K562 (cell line): ENCODE results near the gene SAP130. TPM values are rescaled to one million over a fixed set of nuclear protein-coding genes. Genes with fewer than 3 reads are reported as not detected.
A peak's percentile ranks its signal among the peaks of the same experiment; 100 is the strongest.

Experiments used
- AFF4 ChIP-seq: sonication (generic); formaldehyde crosslinking; IDR thresholded peaks from 2 replicates; pipeline ENCODE4 v1.8.0; 2023; ENCODE audit warnings: mild to moderate bottlenecking, missing genetic modification reagents
- CCNT2 ChIP-seq: IDR thresholded peaks from 2 replicates; pipeline ENCODE4 v1.6.1; 2011; ENCODE audit warnings: borderline replicate concordance, low read depth, mild to moderate bottlenecking, moderate library complexity, mixed read lengths, low read length; ENCODE audit not compliant: insufficient read length; ENCODE audit errors: extremely low read depth
- DPF2 ChIP-seq: fragments of 450-650 bp; IDR thresholded peaks from 2 replicates; pipeline ENCODE4 v1.6.1; 2016
- ELF1 ChIP-seq: fragments of 200-800 bp; sonication (Bioruptor generic); IDR thresholded peaks from 2 replicates; pipeline ENCODE4 v1.6.1; 2016; ENCODE audit warnings: missing genetic modification characterization, missing compliant biosample characterization
- ETV1 ChIP-seq: fragments of 450-650 bp; conservative IDR thresholded peaks from 2 replicates; pipeline ENCODE4 v1.6.1; 2016; ENCODE audit warnings: missing genetic modification characterization, control low read depth, low read depth, missing compliant biosample characterization
- FOXA3 ChIP-seq, 2 experiments: fragments of 450-650 bp in 1 of 2; sonication (generic) in 1 of 2; formaldehyde crosslinking; IDR thresholded peaks in 1 of 2; conservative IDR thresholded peaks in 1 of 2; 2 replicates each; pipeline versions ENCODE4 v1.4.0 to v1.8.0; 2020 to 2022; ENCODE audit warnings: mild to moderate bottlenecking in 2 of 2, missing genetic modification reagents in 1 of 2
- FOXJ2 ChIP-seq: fragments of 200-800 bp; sonication (Bioruptor generic); IDR thresholded peaks from 2 replicates; pipeline ENCODE4 v1.6.1; 2016; ENCODE audit warnings: missing genetic modification characterization, missing compliant biosample characterization
- IRF1 ChIP-seq: sonication (generic); formaldehyde crosslinking; IDR thresholded peaks from 2 replicates; pipeline ENCODE4 v1.8.0; 2022; ENCODE audit warnings: missing genetic modification reagents, mild to moderate bottlenecking, borderline replicate concordance
- MAFF ChIP-seq: IDR thresholded peaks from 2 replicates; pipeline ENCODE4 v1.6.1; 2012; ENCODE audit warnings: low read length, improper control_type of control experiment
- NCOA2 ChIP-seq, 2 experiments: fragments of 450-650 bp; IDR thresholded peaks; 2 replicates each; pipeline ENCODE4 v1.6.1; 2018; ENCODE audit warnings: mild to moderate bottlenecking in 2 of 2, moderate library complexity in 1 of 2; ENCODE audit not compliant: partially characterized antibody in 2 of 2
- RB1 ChIP-seq: fragments of 450-650 bp; IDR thresholded peaks from 2 replicates; pipeline ENCODE4 v1.6.1; 2017; ENCODE audit warnings: low read depth, mild to moderate bottlenecking
- SP2 ChIP-seq: IDR thresholded peaks from 2 replicates; pipeline ENCODE4 v1.6.1; 2011; ENCODE audit warnings: mild to moderate bottlenecking, low read depth, low read length, moderate library complexity; ENCODE audit not compliant: poor library complexity, severe bottlenecking; ENCODE audit errors: extremely low read depth
- STAT5B ChIP-seq: fragments of 250-450 bp; sonication (Bioruptor Pico); IDR thresholded peaks from 2 replicates; pipeline ENCODE4 v1.8.0; 2021; ENCODE audit warnings: mild to moderate bottlenecking, inconsistent platforms
- TBP ChIP-seq: optimal IDR thresholded peaks from 2 replicates; pipeline ENCODE3; 2011; ENCODE audit warnings: low read depth, low read length, improper control_type of control experiment
- YBX1 ChIP-seq: fragments of 450-650 bp; IDR thresholded peaks from 2 replicates; pipeline ENCODE4 v1.7.1; 2016; ENCODE audit warnings: mild to moderate bottlenecking
- ZNF175 ChIP-seq: fragments of 200-800 bp; sonication (Bioruptor generic); IDR thresholded peaks from 2 replicates; pipeline ENCODE4 v1.6.1; 2016; ENCODE audit warnings: low read depth, mild to moderate bottlenecking, missing genetic modification characterization, missing compliant biosample characterization
- ZNF584 ChIP-seq: fragments of 200-800 bp; sonication (Bioruptor generic); IDR thresholded peaks from 2 replicates; pipeline ENCODE4 v1.6.1; 2016; ENCODE audit warnings: low read depth, mild to moderate bottlenecking, missing genetic modification characterization, missing compliant biosample characterization
- ZNF592 ChIP-seq: fragments of 450-650 bp; IDR thresholded peaks from 2 replicates; pipeline ENCODE4 v1.6.1; 2017; ENCODE audit warnings: antibody characterized with exemption, mild to moderate bottlenecking
- ZNF76 ChIP-seq: fragments of 250-450 bp; sonication (Bioruptor Pico); IDR thresholded peaks from 2 replicates; pipeline ENCODE4 v1.4.0; 2020; ENCODE audit warnings: mild to moderate bottlenecking, moderate library complexity, borderline replicate concordance
- polyA plus RNA-seq, 8 experiments: library from polyadenylated mRNA; depleted of rRNA in 4 of 8; stranded (reverse) in 5 of 8; unstranded in 3 of 8; fragments of >200 nt; fragmentation: Nextera tagmentation in 2 of 8; fragmentation: Illumina TruSeq in 1 of 8; extraction: Ambion mirVana in 2 of 8; extraction: Trizol in 1 of 8; gene quantifications; 2 replicates each; pipeline versions ENCODE4 v1.2.1 to v1.2.3, GENCODE V29; 2011 to 2014; ENCODE audit warnings: inconsistent platforms in 1 of 8, missing spikeins in 1 of 8
- total RNA-seq, 7 experiments: library from RNA; depleted of rRNA in 6 of 7; stranded (reverse); fragments of >200 nt in 6 of 7; fragmentation: Illumina TruSeq in 2 of 7; extraction: Trizol in 2 of 7; gene quantifications; 2 replicates each; pipeline versions ENCODE4 v1.2.1 to v1.2.3, GENCODE V29; 2011 to 2021; ENCODE audit warnings: low replicate concordance in 1 of 7

SAP130 gene
- total and polyA plus RNA-seq, 9 of the 15 experiments (the other 6 are each of a cell fraction or from before 2014, with no cell fraction given) = 4.5 to 33.4 (median 7.4) TPM

GRCh38 chr2:127942002-127942401 is 85.9 kb downstream of the SAP130 start (continued):
- TF ChIP-seq STAT5B (CRISPR knock-in tag) (no peak), ZNF175 (peak; percentile 78), RB1 (no peak), DPF2 (no peak), MAFF (no peak), AFF4 (no peak), TBP (no peak), YBX1 (no peak), ZNF584 (CRISPR knock-in tag) (peak; percentile 86; the same call in 1 of the 2 replicates), NCOA2 (IDR thresholded peaks at IDR 0.05; ENCODE audit: partially characterized antibody in 2 of 2) (no peak), ETV1 (tag) (0 out of 2 replicates have a peak, but pooled peaks have one; percentile 1), ZNF592 (0 out of 2 replicates have a peak, but pooled peaks have one; percentile 30), SP2 (no peak), ZNF76 (CRISPR knock-in tag) (no peak), IRF1 (CRISPR knock-in tag) (no peak), FOXA3 (CRISPR knock-in tag; conservative IDR thresholded peaks at IDR 0.05 in 1 of 2, IDR thresholded peaks at IDR 0.05 in 1 of 2) (no peak), FOXJ2 (tag) (no peak), CCNT2 (no peak), ELF1 (tag) (no peak)
